GM18909 (cell line): ENCODE results near the gene PPIL6.
"Not testable (repeated sequence)": the region's sequence is repeated elsewhere in the genome, so short reads cannot be mapped to it uniquely, and the experiment has no call there.

Experiments
- ATAC-seq: cut with Tn5 transposase; IDR thresholded peaks from one replicate; pipeline ENCODE4 v1.9.1; 2021; ENCODE audit warnings: mild to moderate bottlenecking; ENCODE audit not compliant: unreplicated experiment, poor library complexity

Gene PPIL6

GRCh38 chr6:109370336-109370735 is 70.1 kb downstream of the PPIL6 start:
- no peak for ATAC-seq

- no peak for ATAC-seq
Measured at GRCh38 chr6:109369728-109370127, 70.7 kb downstream of the PPIL6 start.

- not testable (repeated sequence) for ATAC-seq
Measured at GRCh38 chr6:109364382-109365078, 75.9 kb downstream of the PPIL6 start.

- no peak for ATAC-seq
Measured at GRCh38 chr6:109363753-109364152, 76.7 kb downstream of the PPIL6 start.

- no peak for ATAC-seq
Measured at GRCh38 chr6:109362102-109362884, 78.1 kb downstream of the PPIL6 start.

GRCh38 chr6:109360791-109361190 is 79.6 kb downstream of the PPIL6 start:
- ATAC-seq: no peak

- no peak for ATAC-seq
Measured at GRCh38 chr6:109360281-109360680, 80.1 kb downstream of the PPIL6 start.

GRCh38 chr6:109359248-109359647 is 81.2 kb downstream of the PPIL6 start:
- no peak for ATAC-seq

GRCh38 chr6:109358204-109358603 is 82.2 kb downstream of the PPIL6 start:
- ATAC-seq: no peak

GRCh38 chr6:109356237-109356636 is 84.2 kb downstream of the PPIL6 start:
- ATAC-seq: no peak

- no peak for ATAC-seq
Measured at GRCh38 chr6:109351231-109352130, 88.9 kb downstream of the PPIL6 start.

- no peak for ATAC-seq
Measured at GRCh38 chr6:109349419-109349987, 90.9 kb downstream of the PPIL6 start.

GRCh38 chr6:109348226-109348625 is 92.2 kb downstream of the PPIL6 start:
- ATAC-seq: no peak

GRCh38 chr6:109347779-109348178 is 92.6 kb downstream of the PPIL6 start:
- ATAC-seq: no peak

- ATAC-seq: no peak
Measured at GRCh38 chr6:109345986-109346385, 94.4 kb downstream of the PPIL6 start.

- no peak for ATAC-seq
Measured at GRCh38 chr6:109344226-109344625, 96.2 kb downstream of the PPIL6 start.

GRCh38 chr6:109343518-109343917 is 96.9 kb downstream of the PPIL6 start:
- ATAC-seq: no peak

- ATAC-seq: no peak
Measured at GRCh38 chr6:109342911-109343310, 97.5 kb downstream of the PPIL6 start.

GRCh38 chr6:109342506-109342905 is 97.9 kb downstream of the PPIL6 start:
- no peak for ATAC-seq

- ATAC-seq: no peak
Measured at GRCh38 chr6:109340811-109341210, 99.6 kb downstream of the PPIL6 start.
